GF-D8 (cell line): Measurements from ENCODE around the gene CPA2.
"Not testable (repeated sequence)": the region's sequence is repeated elsewhere in the genome, so short reads cannot be mapped to it uniquely, and the experiment has no call there.

Source experiments
- DNase-seq: peaks from one replicate; lab custom pipeline; 2025; lab: John Stamatoyannopoulos, UW

Gene CPA2

DNA sequence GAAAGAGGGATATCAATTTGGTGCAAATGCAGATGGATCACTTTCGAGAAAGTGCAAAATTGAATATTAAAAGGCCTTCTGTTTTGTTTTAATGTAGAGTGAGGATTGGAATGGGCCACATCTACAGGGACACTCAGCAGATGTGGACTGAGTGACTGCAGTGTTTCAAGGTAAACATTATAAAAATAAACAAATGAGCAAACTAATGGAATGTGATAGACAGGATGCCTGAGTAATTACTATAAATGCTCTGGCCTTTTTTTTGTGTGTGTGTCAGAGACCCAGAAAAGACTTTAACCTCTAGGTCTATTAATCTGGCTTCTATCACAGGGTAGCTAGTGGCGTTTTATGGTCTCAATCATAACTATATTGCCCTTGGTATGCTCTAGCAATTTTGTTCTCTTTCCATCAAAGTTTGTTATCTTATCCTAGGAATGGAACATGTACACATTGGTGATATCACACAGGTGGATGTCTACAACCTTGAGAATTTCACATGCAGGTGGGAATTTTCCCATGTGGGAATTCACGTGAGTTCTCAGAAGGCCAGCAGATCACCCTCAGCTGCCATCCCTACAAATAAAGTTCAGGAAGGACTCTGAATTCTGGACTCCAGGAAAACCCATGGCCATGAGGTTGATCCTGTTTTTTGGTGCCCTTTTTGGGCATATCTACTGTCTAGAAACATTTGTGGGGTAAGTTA is at the start of gene CPA2:
TSS of gene CPA2 (plus strand) at position 606 of the 703 bp plus-strand sequence. CDS start at position 625, 19 bp downstream.
- DNase-seq = no peak

DNA sequence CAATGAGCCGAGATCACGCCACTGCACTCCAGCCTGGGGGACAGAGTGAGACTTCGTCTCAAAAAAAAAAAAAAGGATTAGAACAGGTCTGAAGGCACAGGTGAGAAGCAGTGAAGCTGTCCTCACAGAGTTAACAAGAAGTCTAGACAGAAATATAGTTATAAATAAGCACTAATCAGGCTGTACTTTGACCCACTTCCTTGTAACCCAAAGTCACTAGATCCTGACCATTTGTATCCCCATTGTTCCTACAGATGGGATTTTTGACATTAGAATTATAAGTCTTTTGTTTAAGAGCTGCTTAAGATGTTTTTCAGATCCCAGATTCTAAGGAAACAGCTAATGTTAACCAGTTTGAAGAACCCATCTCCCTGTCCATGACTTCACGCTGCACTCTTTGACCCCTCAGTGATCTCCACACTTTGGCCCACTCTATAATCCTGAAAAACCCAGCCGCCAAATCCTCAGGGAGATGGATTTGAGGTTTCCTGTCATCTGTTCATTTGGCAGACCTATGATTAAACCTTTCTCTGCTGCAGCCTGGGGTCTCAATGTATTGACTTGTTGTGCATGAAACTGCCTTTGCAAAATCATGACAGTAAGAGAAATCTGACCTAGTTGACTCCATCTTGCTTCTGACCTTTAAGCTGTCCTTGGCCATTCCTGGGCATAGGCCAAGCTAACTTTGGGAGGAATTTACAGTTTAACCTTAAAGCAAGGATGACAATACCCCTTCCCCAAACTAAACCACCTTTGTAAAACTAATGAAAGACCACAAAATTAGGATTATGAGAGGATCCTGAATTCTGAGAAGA is 47.6 kb upstream of the CPA2 start:
- no peak for DNase-seq

DNA sequence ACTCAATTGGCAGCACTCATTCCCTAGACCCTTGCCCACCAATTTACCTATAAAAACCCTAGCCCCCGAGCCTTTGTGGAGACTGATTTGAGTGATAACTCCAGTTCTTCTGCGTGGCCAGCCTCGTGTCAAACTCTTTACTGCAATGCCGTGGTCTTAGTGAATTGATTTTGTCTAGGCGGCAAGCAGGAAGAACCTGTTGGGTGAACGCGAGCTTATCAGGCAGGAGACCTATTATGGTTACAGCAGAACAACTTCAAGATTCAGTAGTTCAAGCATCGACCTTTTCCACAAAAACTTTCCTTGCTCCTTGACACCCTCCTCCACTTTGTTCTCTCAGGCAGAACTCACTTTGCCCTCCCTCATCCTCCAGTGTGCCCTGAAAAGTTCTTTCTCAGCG is 46.8 kb upstream of the CPA2 start:
- no peak for DNase-seq

DNA sequence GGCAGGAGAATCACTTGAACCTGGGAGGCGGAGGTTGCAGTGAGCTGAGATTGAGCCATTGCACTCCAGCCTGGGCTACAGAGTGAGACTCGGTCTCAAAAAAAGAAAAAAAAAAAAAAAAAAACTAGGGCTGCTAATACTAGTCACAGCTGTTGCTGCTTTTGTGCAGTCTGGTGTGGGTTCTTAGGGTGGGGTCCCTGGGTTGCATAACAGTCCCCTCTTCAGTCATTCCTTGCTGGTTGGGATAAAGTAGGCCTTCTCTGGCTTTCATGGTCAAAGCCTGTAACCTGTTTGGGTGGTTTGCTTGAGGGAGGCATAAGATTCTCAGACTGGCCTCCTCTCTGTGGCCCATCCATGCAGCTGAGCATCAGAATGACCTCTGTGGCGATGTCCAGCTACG is 44.9 kb upstream of the CPA2 start:
- no peak for DNase-seq

DNA sequence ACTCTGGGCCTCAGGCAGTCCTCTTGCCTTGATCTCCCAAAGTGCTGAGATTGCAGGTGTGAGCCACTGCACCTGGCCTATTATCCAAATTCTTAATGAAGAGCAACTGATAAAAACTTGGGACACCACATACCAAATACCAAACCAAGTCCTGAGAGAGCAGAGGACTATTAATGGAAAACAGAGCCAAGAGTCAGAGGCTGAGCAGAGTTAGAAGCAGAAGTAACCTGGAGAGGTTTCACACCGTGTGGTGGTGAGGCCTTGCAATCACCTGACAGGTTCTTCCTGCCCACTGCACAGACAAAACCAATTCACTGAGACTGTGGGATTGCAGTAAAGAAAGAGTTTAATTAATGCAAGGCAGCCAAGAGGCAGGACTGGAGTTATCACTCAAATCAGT is 43.0 kb upstream of the CPA2 start:
- DNase-seq = no peak

DNA sequence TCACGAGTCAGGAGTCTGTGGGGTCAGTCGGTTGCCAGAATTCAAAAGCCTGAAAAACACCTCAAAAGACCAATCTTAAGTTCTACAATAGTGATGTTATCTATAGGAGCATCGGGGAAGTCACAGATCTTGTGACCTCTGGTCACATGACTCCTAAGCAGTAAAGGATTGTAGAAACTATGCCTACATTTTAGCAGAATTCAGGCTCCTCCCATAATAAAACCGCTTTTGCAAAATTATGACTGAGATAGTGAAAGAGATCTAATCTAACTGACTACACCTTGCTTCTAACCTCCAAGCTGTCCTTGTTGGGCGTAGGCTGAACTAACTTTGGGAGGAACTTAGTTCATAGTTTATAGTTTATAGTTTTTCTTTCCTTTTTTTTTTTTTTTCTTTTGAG is 42.5 kb upstream of the CPA2 start:
- DNase-seq = no peak

DNA sequence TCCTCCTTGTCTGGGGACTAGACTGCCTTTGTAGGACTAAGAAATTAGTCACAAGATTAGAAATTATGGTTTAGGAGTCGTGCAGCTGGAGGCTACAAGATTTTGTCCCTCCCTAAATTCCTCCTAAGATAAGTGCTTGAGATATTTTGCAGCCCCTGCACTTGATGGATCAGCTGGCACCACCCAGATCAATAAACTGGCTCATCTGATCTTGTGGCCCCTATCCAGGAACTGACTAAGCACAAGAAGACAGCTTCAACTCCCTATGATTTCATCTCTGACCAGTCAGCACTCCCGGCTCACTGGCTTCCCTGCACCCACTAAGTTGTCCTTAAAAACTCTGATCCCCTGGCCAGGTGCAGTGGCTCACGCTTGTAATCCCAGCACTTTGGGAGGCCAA is 41.7 kb upstream of the CPA2 start:
- not testable (repeated sequence) for DNase-seq

DNA sequence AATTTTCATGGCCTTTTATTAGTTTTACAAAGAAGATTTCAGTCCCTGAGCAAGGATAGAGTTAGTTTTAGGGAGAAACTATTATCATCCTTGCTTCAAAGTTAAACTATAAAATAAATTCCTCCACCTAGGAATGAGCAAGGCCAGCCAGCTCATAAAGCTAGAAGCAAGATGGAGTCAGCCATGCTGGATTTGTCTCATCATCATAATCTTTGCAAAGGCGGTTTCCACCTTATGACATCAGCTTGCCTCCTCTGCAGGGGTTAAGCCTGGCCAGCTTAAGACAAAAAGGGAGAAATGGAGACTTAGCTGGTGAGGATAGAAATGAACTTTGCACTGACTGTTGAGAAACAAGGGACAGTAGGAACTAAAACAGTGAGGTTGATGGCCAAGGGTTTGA is 40.3 kb upstream of the CPA2 start:
- DNase-seq = no peak

DNA sequence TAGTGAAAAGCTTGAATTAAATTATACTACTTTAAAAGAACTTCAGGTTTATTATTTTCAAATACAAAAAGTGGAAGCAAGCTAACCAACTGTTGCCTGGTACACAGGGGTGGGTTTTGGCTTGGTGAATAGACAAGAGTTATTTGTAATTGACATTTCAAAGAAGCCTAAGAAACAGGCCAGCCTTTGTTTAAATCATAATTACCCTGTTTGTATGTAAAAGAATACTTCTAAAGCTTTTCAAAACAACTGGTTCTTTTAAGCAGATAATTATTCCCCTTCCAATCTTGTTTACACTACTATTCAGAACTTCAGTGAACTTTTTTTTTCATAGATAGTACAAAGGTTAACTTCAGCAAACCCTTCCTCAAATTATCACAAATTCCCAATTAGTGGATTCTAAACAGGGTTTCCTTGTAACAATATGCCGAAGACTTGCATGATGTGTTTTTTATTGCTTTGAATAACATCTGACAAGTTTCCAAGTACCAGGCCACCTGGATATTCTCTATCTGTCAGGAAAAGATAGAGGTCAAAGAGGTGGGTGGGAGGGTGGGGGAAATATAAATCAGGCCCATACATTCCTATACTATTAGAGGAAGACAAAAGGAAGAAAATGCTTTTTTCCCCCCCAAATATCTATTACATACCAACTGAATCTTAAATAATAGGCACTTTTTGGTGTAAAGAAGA is 38.6 kb upstream of the CPA2 start:
- DNase-seq = no peak

DNA sequence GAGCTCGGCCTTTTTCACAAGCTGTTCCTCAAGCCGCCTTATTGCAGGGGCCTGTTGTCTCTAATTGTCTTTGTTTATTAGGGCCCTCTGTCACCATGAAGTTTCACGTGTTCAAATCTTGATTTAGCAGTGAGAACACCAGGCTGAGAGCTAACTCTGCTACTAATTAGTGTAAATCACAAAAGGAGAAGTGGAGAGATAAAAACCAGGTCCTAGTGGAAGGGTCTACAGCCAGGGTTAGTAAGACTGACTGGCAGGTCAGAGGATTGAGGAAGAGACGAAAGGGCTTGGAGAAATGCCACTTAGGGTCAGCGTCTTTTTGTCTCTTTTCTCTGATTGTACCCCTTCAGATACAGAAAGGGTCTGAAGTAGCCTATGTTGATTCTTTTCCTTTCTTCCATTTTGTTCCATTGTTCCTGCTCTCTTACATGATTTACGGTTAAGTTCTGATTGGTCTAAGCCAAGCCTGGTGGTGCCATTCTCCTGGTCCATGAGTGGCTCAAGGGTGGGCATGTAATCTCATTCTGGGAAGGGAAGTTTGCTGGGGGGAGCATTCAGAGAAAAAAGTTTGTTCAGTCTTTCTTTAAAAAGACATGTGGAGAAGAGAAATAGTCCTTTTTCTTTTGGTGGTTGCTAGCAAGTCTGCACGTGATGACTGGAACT is 37.7 kb upstream of the CPA2 start:
- DNase-seq = no peak

DNA sequence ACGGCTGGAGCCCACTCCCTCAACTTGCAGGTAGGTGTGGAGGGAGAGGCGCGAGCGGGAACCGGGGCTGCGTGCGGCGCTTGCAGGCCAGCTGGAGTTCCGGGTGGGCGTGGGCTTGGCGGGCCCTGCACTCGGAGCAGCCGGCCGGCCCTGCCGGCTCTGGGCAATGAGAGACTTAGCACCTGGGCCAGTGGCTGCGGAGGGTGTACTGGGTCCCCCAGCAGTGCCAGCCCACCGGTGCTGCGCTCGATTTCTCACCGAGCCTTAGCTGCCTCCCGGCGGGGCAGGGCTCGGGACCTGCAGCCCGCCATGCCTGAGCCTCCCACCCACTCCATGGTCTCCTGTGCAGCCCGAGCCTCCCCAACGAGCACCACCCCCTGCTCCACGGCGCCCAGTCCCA is 36.7 kb upstream of the CPA2 start:
- not testable (repeated sequence) for DNase-seq

DNA sequence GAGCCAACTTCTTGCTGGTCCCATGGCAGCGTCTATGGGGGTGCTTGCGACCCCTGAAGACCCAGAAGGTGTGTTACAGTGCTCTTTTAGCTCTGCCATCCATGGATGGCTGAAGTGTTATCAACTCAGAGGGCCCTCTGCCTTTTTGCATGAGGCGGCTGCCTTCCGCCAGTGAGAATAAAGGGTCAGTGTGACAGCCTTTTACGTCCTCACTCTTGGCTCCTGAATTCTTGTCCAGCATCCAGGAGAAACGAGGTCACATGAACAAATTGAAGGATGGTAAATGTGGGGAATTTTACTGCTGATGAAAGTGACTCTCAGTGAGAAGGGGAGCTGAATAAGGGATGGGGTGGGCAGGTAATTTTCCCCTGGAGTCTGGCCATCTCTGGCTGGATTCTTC is 34.9 kb upstream of the CPA2 start:
- no peak for DNase-seq

DNA sequence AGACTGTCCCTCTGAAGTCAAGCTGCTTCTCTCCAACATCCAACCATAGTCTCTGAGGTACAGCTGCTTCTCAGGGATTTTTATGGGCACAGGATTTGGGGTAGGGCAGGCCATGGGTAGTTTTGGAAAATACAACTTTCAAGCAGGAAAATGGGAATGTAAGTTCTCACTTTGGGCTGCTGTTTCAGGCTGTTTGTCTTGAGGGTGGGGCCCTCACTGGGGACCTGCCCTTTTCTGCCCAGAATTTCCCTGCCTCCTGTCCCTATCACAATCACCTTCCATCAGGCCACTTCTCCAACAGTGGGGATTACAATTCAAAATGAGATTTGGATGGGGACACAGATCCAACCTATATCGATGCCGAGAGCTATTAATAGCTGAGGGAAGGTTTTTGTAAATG is 34.5 kb upstream of the CPA2 start:
- no peak for DNase-seq

DNA sequence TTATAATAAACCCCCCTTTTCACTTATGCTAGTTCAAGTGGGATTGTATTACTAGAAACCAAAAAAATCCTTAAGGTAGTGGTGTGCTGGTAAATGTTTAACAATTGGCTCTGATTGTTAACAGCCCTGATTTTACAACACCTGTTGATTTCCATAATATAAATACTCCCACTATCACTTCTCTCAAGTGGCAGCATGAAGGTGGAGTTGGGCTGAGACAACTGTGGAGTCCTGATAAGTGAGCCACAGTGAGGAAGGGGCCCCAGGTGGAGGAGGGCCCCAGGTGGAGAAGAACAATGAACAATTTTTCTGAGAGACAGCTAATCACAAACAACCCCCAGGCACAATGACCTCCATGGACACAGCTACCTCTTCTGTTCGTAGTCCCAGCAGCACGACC is 32.6 kb upstream of the CPA2 start:
- DNase-seq = no peak

DNA sequence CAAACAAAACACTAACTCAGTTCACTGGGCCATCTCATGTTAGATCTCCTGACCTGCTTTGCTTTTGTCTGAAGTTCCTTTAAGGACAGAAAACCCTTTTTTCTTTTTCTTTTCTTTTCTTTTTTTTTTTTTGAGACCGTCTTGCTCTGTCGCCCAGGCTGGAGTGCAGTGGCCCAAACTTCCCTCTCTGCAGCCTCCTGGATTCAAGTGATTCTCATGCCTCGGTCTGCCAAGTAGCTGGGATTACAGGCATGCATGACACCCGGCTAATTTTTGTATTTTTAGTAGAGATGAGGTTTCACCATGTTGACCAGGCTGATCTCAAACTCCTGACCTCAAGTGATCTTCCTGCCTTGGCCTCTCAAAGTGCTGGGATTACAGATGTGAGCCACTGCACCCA is 30.3 kb upstream of the CPA2 start:
- DNase-seq = not testable (repeated sequence)

DNA sequence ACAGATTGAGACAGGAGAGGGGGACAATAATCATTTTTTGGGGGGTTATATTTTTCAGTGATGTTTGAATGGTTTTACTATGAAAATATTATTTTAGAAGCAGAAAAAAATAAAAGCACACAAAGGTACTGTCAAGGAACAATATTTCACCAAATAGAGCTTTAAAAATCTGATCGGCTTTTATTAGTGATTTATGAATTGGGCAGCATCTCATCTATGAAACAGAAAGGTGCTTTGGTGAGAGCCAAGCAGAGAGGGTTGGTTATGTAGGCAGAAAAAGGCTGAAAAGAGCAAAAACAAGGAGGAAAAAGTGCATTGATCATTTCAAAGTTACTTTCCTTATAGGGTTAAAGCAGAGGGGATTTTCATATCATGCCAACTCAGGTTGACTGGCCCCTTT is 26.4 kb upstream of the CPA2 start:
- no peak for DNase-seq

DNA sequence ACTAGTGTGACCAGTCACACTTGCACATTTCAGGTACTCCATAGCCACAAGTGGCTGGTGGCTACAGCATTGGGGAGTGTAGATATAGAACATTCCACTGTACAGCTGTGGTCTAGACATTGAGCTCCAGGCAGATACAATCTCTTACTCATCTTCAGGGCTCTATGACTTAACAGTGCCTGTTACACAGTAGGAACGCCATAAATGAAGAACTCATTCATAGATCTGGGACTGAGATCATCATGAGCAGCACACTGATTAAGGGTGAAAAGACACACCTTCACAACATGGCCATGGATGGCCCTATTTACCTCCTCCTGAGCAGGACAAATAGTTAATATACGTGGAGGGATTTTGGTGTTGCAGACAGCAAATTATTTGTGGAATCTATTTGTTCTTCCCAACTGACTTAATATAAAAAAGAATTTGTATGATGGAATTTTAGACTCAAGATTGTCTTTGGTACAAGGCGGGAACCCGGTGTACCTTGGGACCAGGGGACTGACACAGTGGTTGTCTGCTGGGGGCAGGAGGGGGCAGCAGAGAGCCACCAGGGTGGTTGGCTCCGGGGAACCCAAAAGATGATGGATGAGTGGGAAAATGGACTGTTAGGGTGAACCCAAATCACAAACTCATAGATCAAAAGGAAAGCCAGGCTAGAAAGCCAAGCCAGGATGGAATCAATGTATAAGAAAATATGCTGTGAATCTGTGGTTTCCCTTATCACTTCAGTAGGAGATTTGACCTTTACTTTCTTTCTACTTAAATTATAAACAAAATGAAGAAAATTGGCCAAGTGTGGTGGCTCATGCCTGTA is 24.3 kb upstream of the CPA2 start:
- DNase-seq = no peak

DNA sequence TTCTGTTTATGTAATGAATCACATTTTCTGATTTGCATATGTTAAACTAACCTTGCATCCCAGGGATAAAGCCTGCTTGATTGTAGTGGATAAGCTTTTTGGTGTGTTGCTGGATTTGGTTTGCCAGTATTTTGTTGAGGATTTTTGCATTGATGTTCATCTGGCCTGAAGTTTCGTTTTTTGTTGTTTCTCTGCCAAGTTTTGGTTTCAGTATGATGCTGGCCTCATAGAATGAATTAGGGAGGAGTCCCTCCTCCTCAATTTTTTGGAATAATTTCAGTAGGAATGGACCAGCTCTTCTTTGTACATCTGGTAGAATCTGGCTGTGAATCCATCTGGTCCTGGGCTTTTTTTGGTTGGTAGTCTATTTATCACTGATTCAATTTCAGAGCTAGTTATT is 23.2 kb upstream of the CPA2 start:
- DNase-seq = not testable (repeated sequence)

DNA sequence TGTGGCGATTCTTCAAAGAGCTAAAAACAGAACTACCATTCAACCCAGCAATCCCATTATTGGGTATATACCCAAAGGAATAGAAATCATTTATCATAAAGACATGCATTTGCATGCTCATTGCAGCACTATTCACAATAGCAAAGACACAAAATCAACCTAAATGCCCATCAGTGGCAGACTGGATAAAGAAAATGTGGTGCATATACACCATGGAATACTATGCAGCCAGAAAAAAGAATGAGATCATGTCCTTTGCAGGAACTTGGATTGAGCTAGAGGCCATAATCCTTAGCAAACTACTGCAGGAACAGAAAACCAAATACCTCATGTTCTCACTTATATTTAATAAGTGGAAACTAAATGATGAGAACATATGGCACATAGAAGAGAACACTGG is 20.2 kb upstream of the CPA2 start:
- not testable (repeated sequence) for DNase-seq

DNA sequence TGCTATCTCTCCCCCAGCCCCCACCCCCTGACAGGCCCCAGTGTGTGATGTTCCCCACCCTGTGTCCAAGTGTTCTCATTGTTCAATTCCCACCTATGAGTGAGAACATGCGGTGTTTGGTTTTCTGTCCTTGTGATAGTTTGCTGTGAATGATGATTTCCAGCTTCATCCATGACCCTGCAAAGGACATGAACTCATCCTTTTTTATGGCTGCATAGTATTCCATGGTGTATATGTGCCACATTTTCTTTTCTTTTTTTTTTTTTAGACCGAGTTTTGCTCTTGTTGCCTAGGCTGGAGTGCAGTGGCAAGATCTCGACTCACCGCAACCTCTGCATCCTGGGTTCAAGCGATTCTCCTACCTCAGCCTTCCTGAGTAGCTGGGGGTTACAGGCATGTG is 17.8 kb upstream of the CPA2 start:
- DNase-seq = not testable (repeated sequence)

DNA sequence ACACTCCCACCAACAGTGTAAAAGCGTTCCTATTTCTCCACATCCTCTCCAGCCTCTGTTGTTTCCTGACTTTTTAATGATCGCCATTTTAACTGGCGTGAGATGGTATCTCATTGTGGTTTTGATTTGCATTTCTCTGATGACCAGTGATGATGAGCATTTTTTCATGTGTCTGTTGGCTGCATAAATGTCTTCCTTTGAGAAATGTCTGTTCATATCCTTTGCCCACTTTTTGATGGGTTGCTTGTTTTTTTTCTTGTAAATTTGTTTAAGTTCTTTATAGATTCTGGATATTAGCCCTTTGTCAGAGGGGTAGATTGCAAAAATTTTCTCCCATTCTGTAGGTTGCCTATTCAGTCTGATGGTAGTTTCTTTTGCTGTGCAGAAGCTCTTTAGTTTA is 17.0 kb upstream of the CPA2 start:
- not testable (repeated sequence) for DNase-seq

DNA sequence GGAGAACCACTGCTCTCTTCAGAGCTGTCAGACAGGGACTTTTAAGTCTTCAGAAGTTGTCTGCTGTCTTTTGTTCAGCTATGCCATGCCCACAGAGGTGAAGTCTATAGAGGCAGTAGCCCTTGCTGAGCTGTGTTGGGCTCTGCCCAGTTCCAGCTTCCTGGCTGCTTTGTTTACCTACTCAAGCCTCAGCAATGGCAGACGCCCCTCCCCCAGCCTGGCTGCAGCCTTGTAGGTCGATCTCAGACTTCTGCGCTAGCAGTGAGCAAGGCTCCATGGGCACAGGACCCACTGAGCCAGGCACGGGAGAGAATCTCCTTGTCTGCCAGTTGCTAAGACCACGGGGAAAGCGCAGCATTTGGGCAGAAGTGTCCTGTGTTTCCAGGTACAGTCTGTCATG is 12.1 kb upstream of the CPA2 start:
- no peak for DNase-seq
